Kidney epithelial cell (primary cell): Measurements from ENCODE around the gene ABCB7. TPM values are rescaled to one million over a fixed set of nuclear protein-coding genes. Genes with fewer than 3 reads are reported as not detected.

Experiments
- DNase-seq: peaks from one replicate; pipeline ENCODE4 v3.0.0-alpha.2; 2010; ENCODE audit warnings: low read depth
- H3K27me3 ChIP-seq: 2 replicates; pipeline ENCODE4 v1.6.0; 2011; ENCODE audit warnings: low read length; ENCODE audit not compliant: control insufficient read depth, insufficient read depth
- H3K36me3 ChIP-seq: 2 replicates; pipeline ENCODE4 v1.5.1; 2011; ENCODE audit warnings: low read length; ENCODE audit not compliant: control insufficient read depth, insufficient read depth
- H3K4me3 ChIP-seq: 2 replicates; pipeline ENCODE4 v1.5.1; 2011; ENCODE audit warnings: low read depth, mild to moderate bottlenecking, control low read depth, low read length
- CTCF ChIP-seq: IDR thresholded peaks from 2 replicates; pipeline ENCODE4 v1.5.1; 2011; ENCODE audit warnings: mild to moderate bottlenecking, moderate library complexity, low read length, control low read depth, inconsistent platforms; ENCODE audit not compliant: insufficient read depth, poor library complexity, severe bottlenecking
- total RNA-seq: library from RNA; depleted of rRNA; stranded (reverse); fragments of >200 nt; gene quantifications from 2 replicates; pipeline ENCODE4 v1.2.3, GENCODE V29; 2015

The ABCB7 gene
- total RNA-seq, 1 donor from 2014 or later: 19.5 TPM

GRCh38 chrX:75107863-75108509 lies 48.1 kb downstream of the ABCB7 start:
- Histone ChIP-seq H3K4me3 (no peak overlapping the region), H3K36me3 (no peaks in the 10 kb centered on the region), H3K27me3 (no peaks in the 10 kb centered on the region)
- TF ChIP-seq CTCF: no peak
- no peak for DNase-seq

GRCh38 chrX:75106772-75107171 lies 49.3 kb downstream of the ABCB7 start:
- Histone ChIP-seq H3K4me3 (no peak overlapping the region), H3K36me3 (no peaks in the 10 kb centered on the region), H3K27me3 (no peaks in the 10 kb centered on the region)
- no peak for TF ChIP-seq CTCF
- no peak for DNase-seq

DNA sequence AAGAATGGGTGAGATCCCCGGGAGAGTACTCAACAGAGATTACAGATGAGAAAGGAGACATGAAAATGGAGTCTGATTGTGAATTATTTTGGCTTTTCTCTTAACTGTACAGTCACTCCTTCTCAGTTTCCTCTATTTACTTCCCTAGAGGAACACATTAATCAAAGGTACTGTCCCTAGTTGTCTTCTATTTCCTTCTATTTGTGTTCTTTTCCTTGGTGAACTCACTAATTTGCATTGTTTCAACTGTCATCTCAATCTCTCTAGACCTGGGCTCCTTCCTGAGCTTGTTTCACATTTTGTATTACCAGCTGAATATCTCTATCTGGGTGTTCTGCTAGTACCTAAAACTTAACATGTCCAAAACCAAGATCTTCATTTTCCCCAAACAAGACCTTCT lies 59.8 kb downstream of the ABCB7 start:
- no peak overlapping the region for H3K4me3 ChIP-seq
- no peak for TF ChIP-seq CTCF
- no peaks in the 10 kb centered on the region for H3K36me3 ChIP-seq
- H3K27me3 ChIP-seq: no peaks in the 10 kb centered on the region
- no peak for DNase-seq

- TF ChIP-seq CTCF: no peak
- H3K27me3 ChIP-seq: no peaks in the 10 kb centered on the region
- H3K36me3 ChIP-seq: no peaks in the 10 kb centered on the region
- H3K4me3 ChIP-seq: no peak overlapping the region
- DNase-seq: no peak
These were observed 69.3 kb downstream of the ABCB7 start for GRCh38 chrX:75086731-75087195.

DNA sequence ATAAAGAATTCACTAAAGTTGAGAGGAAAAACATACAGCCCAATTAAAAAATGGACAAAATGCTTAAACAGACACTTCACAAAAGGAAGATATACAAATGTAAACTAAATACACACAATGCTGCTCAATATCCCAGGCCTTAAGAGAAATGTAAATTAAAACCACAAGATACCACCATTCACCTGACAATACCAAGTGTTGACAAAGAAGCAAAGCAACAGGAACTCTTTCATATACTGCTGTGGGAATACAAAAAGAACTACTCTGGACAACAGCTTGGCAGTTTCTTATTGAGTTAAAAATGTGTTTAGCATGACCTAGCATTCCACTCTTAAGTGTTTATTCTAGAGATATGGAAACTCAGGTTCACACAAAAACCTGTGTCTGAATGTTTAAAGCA lies 71.3 kb downstream of the ABCB7 start:
- Histone ChIP-seq H3K27me3 (no peaks in the 10 kb centered on the region), H3K36me3 (no peaks in the 10 kb centered on the region), H3K4me3 (no peak overlapping the region)
- DNase-seq: no peak
- TF ChIP-seq CTCF: no peak

DNA sequence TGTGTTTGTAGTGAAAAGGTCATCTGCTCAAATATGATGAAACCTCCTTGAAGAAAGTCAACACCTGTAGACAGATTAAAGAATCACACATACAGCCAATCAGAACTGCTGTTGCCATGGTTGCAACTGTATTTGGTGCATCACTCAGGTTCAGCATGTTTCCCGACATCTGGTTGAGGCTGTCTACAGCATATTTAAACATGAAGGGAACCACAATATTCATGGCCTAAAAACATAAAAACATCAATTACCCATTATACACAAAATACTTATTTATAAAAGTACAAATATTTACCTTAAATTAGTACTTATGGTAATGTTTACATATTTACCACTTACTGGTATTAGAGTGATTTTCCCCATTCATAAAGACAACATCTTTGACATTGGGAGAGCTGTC lies 79.7 kb downstream of the ABCB7 start:
- no peaks in the 10 kb centered on the region for H3K36me3 ChIP-seq
- H3K4me3 ChIP-seq: no peak overlapping the region
- no peaks in the 10 kb centered on the region for H3K27me3 ChIP-seq
- DNase-seq: no peak
- TF ChIP-seq CTCF: no peak
